CD4-positive, alpha-beta T cell treated with Interleukin-17A for 4 hours (primary cell): Measurements from ENCODE around the gene ZFP92.
"Not testable (repeated sequence)": the region's sequence is repeated elsewhere in the genome, so short reads cannot be mapped to it uniquely, and the experiment has no call there.

Source experiments
- DNase-seq: peaks from one replicate; pipeline ENCODE4 v3.0.0-alpha.2; 2020; ENCODE audit warnings: mixed read lengths

The ZFP92 gene

GRCh38 chrX:153411255-153411987 is at the start of gene ZFP92:
TSS of gene ZFP92 (plus strand) at chrX:153411472. CDS start at chrX:153418323, 6,851 bp downstream.
- peak; percentile 55 for DNase-seq

DNA sequence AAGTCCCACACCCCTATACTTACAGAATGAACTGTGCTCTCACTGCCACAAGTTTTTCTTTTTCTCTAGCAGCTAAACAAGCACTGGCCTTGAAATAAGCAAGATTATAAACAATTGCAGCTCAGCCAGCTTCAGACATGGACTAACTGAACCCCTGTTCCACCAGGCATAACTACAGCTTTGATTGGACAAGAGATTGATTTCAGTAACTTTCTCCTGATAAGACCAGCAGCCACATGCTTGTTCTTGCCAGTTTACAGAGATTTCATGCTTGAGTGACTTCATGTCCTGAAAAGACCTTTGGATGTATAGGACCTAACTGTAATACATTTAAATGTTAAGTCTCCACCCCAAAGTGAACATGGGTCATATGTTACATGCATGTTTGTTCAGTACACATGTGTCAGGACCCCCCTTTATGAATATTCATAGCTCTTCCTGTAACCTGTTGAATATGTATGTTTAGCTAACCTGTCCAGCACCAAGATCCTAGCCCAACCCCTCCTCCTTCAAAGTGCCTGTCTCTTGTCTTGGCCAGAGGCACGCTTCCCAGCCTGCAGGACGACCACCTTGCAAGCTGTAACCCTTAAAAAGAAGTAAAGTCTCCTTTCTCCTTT is 49.4 kb upstream of the ZFP92 start:
- DNase-seq: no peak

DNA sequence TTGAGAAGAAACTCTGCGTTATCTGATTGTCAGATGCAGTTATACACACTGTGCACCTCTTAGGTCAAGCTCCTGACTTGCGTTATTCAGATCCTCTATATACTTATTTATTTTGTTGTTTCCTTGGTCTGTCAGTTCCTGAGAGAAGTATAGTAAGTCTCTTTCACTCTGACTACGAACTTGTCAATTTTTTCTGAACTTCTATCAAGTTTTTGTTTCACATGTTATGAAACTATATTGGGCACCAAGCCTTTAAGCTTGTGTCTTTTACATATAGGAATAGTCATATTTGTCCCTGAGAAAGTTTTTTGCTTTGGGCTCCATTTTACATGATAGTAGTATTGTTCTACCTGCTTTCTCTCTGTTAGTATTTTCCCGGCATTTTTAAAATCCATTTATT is 45.6 kb upstream of the ZFP92 start:
- no peak for DNase-seq

DNA sequence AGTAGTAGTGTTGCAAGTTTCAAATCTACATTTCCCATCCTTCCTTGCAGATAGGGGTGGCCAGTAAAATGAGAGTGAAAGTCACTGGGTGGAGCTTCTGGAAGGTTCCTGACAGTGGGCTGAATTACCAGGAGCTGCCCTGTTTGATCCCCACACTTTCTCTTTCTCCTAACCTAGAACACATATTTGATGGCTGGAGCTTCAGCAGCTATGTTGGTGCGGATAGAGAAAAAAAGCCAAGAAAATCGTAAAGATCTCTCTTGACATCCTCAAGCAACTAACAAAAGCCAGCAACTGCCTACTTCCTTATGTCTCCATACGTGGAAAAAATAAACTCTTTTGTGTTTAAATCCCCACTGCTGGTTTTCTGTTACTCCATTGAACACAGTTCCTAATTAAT is 45.2 kb upstream of the ZFP92 start:
- no peak for DNase-seq

DNA sequence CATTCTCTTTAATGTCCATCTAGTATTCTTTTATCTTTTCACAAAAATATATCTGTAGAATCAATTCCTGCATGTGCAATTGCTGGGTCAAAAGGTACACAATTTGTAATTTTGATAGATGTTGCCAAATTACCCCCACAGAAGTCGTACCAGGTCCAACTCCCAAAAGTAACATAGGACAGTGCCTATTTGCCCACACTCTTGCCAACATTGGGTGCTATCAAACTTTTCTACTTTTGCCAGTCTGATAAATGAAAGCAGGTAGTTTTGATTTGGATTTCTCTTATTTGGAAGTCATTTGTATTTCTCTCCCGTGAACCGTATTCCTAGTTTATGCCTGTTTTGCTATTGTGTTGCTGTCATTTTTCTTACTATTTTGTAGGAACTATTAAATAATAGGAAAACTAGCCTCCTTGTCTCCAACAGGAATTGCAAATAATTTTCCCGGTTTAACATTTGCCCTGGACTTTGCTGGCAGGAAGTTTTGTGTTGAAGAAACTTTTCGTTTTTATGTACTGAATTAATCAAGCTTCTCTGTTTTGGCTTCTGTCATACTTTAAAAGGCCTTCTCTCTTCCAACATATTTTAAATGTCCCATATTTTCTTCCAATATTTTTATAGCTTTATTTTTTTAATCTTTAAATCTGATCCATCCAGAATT is 44.3 kb upstream of the ZFP92 start:
- DNase-seq: no peak

DNA sequence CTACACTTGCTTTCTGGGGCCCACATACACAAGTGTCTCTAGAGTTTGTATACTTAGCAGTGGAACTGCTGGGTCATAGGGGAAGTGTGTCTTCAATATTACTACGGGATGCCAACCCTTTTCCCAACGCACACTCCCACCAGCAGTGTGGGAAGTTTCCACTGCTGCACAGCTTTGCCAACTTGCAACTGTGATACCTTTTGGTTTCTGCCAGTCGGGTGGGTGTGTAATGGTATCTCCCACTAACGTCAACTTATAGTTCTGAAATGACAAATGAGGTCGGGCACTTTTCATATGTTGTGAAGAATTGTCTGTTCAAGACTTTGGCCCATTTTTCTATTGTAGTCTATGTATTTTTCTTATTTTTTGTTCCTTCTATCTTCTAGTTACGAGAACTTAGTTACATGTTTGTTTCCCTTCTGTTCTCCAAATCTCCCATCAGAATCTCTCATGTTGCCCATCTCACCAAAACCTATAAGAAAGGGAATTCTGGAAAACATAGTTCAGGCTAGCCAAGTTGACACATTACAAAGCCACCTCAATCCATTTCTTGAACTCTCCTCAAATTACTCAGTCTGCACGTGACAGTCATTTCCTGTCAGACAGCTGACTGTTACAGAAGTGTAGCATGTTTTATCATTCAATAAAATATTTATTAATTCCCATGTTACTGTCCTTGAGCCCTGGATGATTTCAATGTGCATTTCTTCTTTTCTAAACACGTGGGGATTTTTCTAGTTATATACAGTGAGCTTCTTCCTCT is 40.8 kb upstream of the ZFP92 start:
- no peak for DNase-seq

GRCh38 chrX:153371256-153371655 is 40.0 kb upstream of the ZFP92 start:
- no peak for DNase-seq

DNA sequence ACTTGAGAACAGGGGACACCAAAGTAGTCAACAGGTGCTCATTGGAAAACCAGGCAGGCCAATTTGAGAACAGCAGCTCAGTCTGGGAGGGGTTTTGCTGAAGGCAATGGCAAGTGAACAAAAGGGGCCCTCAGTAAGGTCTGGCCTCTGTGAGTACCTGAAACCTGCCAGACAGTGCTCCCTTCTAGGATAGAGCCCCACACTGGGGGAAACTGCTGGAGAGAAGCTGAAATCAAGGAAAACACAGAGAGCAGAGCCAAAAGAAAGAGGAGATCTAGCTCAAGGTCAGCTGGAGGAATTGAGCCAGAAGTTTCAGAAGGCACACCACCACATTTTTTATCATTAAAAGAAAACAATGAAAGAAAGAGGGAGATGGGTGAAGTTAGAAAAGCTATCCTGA is 38.3 kb upstream of the ZFP92 start:
- DNase-seq: no peak

DNA sequence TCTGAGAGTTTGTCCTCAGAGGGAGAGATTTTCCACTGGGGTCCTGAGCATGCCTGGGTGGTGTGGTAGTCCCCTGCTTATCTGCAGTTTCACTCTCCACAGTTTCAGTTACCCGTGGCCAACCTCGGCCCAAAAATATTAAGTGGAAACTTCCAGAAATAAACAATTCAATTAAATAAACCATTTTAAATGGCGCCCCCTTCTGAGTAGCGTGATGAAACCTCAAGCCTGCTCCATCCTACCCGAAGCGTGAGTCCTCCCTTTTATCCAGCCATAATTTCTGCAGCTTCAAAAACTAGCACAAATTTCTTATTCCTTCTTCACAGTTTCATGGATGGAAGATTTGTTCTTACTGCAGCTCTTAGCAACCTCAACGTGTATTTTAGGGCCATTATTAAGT is 36.8 kb upstream of the ZFP92 start:
- DNase-seq: no peak

DNA sequence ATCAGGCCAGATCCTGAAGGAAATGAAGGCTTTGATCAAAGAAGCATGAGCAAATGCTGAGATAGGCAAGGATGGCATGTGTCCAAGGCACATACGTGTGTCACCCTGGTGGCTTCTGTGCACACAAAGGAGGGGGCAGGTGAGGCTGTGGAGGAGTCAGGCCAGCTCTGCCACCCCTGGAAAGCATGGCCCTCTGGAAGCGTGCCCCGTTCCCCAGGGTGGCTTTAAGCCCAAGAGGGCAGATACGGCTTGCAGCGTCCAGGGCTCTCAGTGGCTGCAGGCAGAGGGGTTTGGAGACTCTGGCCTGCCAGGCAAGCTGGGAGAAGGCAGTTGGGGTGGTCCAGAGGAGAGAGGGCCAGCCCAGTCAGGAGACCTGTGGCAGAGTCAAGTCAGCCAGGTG is 35.7 kb upstream of the ZFP92 start:
- no peak for DNase-seq

GRCh38 chrX:153377727-153378126 is 33.5 kb upstream of the ZFP92 start:
- no peak for DNase-seq

DNA sequence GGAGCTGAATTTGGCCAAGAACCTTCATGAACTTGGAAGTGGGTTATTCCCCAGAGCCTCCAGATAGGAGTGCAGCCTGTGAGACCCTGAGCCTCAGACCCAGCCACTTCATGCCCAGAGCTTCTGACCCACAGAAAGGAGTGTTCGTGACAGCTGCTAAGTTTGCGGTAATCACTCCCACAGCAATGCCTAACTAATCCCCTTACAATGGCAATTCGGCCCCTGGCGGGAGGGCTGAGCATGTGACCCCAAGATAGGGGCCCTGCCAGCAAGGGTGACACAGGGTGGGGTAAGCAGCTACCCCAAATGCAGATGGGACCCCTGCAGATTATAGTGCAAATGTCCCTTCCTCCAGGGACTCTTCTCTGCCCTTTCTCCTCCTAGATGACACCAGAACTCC is 32.7 kb upstream of the ZFP92 start:
- no peak for DNase-seq

DNA sequence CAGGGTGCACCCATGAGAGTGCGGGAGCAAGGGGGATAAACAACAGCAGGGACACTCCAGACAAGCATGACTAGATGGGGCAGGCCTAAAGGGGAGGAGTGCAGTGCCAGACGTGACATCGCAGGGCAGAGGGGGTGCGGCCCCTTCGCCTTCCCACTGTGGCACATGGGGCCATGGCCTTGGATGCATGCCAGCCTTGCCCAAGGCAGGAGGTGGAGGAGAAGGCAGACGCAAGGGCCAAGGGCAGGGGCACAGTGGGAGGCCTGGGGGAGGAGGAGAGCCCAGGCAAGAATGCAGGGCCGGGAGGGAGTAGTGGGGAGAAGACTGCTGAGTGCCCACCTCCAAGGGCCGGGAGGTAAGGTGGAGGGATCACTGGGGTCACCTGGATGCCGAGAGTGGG is 31.8 kb upstream of the ZFP92 start:
- no peak for DNase-seq

GRCh38 chrX:153379971-153380581 is 31.2 kb upstream of the ZFP92 start:
- DNase-seq: no peak

DNA sequence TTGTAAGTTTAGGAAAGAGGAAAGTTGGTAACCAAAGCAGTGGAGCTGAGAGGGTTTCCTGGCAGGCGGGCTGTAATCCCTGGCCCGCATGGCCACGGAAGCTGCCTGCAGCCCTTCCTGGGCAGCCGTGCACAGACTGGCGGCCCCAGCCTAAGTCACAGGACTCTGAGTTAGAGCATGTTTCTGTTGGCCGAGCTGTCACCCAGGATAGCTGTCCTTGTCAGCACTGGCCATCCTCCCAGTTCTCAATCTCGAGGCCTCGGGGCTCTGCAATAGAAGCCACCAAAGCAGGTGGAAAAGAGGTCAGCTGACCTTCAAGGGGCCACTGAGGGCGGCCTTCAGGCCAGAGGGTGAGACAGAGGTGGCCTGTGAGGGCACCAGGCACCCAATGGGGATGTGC is 30.6 kb upstream of the ZFP92 start:
- no peak for DNase-seq

GRCh38 chrX:153381684-153382532 is 29.4 kb upstream of the ZFP92 start:
- DNase-seq: no peak

- no peak for DNase-seq
Observed at GRCh38 chrX:153382563-153383482, 28.4 kb upstream of the ZFP92 start.

GRCh38 chrX:153384390-153384789 is 26.9 kb upstream of the ZFP92 start:
- no peak for DNase-seq

DNA sequence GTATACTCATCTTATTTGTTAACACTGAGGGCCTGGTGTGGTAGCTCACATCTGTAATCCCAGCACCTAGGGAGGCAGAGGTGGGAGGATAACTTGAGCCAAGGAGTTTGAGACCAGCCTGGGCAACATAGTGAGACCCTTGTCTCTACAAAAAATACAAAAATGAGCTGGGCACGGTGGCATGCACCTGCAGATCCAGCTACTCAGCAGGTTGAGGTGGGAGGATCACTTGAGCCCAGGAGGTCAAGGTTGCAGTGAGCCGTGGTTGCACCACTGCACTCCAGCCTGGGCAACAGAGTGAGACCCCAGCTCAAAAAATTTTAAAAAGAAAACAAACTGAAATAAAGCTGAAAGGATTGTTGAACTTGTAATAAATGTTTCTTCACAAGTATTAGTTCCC is 26.3 kb upstream of the ZFP92 start:
- DNase-seq: not testable (repeated sequence)

GRCh38 chrX:153386097-153386496 is 25.2 kb upstream of the ZFP92 start:
- DNase-seq: no peak

DNA sequence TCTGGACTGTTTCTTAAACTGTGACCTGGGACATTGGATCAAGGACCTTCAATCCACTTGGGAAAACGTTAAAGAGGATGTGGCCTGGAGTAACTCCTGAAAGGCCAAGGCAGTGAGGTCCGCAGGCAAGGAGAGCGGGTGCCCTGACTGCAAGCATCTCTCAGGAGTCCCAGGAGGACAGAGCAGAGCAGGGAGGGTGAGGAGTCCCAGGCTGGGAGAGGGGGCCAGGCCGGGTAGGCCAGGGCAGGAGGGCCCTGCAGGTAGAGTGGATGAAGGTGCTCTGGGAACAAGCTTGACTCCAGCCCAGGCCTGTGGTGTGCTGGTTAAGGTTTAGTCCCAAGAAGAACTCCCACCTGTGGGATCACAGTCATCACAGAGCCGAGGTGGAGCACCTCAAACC is 23.9 kb upstream of the ZFP92 start:
- no peak for DNase-seq
